Stimulated activated CD4-positive, alpha-beta T cell treated with anti-CD3 and anti-CD28 coated beads, TNF-alpha, amount 100 ng/mL, for 4 hours (primary cell): ENCODE measurements around the gene MBOAT1.
A peak's percentile ranks its signal among the peaks of the same experiment; 100 is the strongest.

Source experiments
- DNase-seq, 3 experiments: peaks; one replicate each; pipeline ENCODE4 v3.0.0-alpha.2; 2020; ENCODE audit warnings: low read depth in 3 of 3

MBOAT1 gene

DNA sequence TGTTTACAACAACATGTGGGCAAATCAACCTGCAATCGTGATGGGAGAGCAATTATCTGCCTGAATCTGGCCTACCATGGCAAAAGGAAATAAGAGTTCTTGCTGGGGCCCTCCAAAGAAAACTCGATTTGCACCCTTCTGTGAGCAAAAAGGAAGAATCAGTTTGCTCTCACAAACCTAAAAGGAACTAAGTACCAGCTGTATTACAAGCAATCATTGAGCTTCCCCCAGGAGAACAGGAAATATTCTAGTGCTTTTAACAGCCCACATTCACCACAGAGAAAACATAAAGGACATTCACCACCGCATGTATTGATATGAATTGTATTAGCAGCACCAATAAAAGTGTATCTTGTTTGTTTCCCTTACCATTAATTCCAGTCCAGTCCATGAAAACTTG, 75.0 kb downstream of the MBOAT1 start:
- no peak for DNase-seq

DNA sequence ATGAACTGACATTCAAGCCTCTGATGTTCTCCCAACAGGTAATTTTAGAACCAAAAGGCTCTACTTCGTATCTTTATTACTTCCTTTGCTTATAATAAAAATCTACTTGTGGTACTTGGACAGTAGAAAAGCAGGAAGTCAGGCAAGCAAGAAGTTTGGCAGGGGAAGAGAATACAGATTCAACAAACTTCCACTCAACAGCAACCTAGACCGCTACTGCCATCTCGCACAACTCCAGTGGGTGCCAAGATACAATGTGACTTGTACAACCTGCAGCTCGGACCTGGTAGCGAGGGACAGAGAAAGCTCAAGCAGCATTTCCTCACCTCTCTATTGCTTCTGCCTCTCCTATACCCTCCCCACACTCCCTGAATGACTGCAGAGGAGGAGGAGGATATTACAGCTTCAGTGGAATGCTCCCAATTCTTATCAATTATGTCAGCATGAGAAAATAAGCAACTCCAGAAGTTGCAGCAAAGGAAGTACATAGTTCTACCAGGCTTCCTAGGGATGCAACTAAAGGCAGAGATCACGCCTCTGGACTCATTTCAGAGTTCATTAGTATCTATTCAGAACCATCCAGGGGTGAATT, 76.5 kb downstream of the MBOAT1 start:
- DNase-seq, result no peak

DNA sequence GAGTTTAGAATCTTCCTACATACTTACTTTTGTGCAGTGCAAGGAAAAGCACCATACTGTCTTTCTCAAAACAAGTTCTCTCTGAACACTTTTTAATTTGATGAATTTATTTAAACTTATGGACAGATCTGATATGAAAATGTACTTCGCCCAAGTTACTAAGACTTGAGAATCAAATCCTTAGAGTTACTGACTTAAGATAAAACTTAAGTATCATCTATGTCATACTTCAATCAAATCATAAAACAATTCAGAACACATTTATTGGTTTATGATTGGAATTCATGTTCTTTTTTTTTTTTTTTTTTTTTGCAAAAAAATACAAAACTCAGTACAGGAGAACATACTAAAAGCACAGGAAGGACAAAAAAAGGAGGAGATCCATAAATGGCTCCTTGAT, 77.7 kb downstream of the MBOAT1 start:
- DNase-seq, result no peak

DNA sequence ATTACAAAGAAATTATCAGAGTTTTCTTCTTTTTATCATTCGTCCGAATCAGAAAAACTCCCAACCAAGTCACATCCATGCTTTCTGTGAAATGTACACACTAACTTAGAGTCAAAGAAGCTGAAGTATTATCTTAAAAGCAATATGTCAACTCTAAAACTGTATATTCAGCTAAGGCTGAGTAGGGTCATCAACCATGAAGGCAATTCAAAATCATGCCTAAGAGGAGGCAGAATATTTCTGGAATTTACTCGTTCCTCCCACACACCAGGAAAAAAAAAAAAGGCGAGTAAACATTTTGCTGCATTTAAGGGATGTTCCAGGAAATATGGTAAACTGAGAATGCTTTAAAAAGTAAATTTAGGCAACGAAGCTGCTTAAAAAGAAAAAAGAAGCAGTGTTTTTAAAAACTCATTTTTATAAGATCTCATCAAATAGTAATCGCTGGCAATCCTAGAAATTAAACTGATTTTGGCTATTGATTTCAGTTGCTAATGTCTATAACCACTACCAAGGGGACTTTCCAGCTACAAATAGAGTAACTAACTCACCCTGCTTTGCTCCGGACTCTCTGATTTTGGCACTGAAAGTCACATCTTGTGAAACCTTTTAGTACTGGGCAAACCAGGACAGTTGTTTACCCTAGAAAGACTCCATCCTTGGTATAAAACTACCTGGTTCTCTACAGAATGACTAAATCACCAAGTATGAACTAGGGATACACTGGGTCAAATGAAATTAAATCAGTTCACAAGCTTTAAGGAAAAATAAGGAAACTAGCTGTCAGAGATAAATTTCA, 82.8 kb downstream of the MBOAT1 start:
- no peak for DNase-seq

DNA sequence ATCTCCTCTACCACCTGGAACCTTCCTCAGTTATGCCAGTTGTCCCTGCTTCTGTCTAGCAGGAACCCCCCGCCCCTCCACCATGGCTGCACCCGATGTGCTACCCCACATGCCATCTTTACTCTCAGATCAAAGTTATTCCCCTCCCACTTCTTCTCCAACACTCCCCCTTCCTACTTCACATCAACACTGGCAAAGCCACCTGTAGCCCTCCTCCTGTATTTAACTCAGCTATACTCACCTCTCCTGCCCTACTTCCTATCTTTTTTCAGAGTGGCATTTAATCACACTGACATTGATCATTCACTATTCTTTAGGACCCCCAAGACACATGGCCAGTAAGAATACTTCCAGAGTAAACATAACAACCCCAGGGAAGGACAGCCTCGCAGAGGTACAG, 84.3 kb downstream of the MBOAT1 start:
- DNase-seq, result no peak

DNA sequence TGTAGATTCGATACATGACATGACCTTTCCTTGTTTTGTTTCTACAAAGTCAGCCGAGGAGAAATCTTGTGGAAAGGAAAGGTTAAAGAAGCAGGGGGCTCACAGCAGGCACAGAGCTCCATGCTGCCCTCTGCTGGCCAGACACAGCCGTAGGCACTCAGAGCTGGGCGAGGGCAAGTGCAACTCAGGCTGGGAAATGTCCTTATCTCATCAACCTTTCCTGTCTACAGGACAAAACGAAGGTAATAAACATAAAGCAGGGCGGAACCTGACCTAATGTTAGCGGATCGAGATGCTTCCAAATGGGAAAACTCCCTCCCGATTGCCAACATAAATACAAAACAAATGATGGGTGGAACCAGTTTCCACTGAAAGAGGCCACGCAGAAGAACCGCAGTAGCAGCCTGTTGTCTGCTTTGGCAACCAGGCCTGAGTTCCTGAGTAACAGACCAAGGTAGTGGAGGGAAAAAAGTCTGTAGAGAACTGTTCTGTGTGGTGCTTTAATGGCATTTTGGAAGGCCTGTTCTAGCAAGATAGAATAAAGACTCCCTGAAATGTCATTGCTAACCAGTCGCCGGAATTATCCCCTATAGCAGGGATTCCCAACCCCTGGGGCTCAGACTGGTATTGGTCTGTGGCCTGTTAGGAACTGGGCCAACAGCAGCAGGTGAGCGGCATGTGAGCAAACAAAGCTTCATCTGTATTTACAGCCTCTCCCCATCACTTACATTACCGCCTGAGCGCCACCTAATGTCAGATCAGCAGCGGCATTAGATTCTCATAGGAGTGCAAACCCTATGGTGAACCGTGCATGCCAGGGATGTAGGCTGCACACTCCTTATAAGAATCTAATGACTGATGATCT, 85.2 kb downstream of the MBOAT1 start:
- peak; percentile 6 to 36 (median 22) for DNase-seq

DNA sequence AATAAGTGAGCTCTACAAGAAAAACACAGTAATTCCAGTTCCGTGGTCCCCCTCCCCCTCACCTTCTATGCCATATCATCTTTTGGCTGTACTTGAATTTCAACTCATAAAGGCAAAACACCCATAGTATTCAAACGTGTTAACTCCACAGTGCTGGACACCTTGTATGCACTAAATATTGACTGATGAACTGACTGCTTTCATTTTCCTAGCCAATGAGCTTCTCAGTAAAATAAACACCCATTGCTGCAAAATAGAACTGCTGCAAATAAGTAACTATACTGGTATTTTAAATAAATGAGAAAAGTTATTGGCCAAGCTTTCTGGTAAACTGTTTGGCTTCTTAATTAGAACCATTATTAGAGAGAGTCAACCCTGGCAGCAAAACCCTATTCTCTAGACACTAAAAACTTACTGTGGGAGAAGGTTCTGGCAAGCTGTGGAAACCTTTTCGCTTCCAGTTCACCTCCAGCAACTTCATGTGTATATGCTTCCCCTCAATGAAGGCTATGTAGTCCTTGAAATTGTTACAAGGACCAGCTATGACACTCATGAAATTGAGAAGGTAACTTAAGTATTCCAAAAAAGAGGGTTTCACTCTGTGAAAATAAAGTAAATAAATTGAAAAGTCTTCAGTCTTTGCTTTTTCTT, 86.0 kb downstream of the MBOAT1 start:
- no peak for DNase-seq

DNA sequence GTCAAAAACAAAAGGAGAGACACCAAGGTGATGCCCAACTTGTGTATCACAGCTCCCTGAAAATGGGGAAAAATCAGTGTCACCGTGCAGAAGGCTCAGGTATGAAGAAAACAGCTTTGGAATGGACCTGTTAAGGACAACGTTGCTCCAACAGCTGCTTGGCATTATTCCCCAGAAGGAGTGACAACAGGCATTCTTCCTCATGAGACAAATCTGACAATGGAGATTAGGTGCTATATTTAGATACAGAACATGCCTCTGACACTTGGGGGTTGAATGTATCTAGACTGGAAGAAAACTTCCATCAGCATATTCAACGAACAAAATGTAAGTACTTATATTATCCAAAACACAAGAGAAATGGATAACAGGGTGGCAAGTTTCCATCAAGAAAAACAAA, 87.7 kb downstream of the MBOAT1 start:
- DNase-seq, result no peak

DNA sequence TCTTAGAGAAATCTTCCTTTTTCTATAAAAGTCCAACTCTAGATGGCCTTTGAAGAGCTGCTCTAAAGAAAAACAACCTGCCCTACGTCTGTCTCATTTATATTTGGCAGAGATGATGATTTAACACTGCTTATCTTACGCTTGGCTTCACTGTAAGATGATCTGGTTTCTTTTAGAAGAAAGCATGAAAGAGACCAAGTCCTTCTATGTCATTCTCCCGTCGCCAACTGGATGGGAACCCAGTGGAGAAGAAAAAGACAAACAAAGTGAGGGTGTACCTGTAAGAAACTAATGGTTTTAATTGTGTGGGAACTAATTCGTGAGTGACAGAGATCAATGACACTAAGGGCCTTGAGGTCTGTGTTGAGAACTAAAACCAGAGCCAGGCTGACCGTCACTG, 92.8 kb downstream of the MBOAT1 start:
- no peak for DNase-seq

DNA sequence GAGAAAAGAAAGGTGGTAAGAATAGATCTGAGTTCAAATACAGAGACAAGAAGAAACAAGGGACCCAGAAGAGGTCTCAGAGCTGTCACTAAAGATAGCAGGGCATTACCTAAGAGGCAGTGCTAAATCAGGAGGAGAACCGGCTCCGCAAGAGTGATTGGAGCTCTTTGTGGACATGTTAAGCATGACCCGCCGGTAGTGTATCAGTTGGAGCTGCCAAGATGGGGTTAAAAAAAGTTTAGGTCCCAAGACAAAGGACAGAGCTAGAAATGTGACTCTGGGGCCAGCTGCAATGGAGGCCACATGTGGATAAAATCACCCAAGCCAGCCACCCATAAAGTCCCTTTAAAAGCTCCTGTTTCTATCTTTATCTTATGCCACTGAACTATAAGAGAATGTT, 93.4 kb downstream of the MBOAT1 start:
- no peak for DNase-seq

DNA sequence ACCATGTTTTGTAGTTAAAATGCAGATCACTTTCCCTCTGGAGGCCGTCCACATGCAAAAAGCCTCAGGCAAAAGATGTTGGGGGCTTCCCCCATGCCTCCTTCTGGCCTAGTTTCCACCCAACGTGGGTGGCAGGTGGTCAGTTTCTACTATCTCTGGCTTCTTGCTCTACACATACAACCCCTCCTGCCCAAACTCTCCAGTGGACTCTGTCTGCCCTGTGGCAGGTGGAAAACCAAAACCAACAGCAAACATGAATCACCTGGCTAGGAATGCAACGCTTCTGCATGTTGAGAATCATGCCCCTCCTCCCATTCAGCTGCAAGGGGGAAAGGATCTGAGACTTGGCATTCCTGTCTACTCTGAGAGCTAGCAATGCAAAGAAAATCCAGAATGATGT, 94.8 kb downstream of the MBOAT1 start:
- DNase-seq, result no peak

DNA sequence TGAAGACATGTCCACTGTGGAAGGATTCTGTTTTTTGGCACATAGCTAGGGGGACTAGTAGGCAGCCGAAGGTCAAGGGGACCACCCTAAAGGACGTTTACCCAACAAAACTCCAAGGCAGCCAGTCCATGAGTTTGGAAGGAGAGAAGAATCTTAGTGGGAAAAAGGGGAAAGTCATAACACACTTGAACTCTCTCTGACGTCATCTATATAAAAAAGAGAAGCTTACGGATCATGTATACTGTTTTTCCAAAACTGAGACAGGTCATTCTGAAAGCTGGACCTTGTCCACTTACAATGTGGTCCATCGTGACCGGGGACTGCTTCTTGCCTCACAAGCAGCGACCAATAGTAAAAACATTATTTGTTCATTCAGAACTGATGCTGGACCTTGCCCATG, 95.5 kb downstream of the MBOAT1 start:
- no peak for DNase-seq

DNA sequence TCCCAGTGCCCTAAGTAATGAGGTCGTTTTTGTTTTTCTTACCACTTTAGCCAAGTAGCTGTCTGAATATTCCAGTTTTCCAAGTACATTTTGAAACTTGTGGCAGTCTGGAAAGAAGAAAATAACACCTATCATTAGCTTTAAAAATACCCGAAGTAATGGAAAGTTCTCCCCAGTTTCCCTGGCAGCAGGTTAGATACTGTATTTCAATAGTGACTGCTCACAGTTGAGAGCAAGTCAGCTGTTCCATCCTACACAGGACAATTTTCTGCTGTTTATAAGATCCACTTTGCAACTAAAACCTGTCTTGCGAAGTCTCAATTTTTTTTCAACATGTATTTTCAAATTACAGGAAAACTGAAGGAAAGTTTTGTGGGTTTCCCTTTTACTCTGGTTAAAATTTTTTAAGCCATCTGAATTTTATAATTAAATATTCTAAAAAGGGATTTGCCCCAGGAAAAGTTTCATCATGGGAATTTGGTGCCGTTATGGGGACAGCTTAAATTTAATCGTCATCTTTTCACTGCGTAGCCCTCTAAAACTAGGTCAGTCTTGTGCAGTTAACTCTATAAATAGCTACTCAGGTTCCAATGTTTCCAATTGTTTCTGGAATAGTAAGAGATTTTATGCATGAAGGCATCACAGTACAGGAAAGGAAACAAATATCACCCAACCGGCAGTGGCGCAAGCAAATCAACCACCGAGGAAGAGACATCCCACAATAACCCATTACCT, 96.9 kb downstream of the MBOAT1 start:
- DNase-seq, result no peak

DNA sequence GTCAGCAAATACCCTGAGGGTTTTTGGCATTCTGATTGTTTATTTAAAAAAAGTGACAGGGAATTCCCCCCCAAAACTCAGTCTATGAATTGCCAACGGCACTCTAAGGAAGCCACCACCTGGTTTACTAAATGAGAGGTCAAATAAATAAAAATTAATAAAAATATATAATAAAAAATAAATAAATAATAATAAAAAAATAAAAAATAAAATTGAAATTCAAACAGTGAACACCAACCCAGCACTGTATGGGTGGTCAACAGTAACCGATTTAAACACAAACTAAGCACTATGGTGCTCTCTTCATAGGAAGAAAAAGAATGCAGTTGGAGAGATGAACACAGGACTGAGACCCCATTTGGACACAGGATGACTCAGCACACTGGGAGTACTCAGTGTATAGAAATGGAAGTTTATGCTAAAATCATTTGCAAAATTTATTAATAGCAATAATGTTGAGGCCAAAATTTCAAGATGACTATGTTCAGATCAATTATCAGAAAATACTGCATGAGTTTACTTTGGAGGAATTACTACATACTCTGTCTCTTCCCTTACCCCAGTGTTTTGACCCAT, 98.5 kb downstream of the MBOAT1 start:
- no peak for DNase-seq

DNA sequence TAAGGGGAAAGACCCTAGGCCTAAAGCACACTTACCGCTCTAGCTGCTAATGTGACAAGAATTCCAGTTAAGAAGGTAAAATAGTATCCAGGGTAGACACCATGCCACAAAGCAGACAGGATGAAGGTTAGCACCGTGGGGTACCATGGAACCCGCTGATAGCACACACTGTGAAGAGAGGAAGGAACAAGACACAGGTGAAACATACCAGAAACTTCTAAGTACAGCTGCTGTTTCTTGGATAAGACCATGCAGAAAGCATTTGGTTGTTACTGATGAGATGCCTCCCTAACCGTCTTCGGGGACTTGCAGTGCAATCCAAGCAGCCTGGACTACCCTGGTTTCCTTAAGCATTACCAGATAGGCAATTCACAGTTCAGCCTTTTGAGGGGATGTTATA, 99.4 kb downstream of the MBOAT1 start:
- DNase-seq, result no peak

DNA sequence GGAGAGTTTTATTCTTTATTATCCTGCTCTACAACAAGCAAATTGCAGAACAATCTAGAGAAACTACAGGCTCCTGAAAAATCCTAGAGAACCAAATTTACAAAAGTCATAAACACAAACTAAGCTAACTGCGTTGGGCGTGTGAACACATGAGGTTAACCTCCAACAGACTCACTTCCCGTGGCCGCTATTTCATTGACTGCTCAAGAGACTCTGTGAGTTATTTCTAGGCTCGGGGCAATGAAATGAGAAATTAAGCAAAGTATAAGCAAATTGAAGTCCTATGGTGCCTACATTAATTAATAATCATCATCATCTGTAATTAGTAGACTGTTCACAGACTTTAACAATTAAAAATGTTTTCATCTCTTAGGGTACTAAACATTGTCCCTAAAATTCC, 100.0 kb downstream of the MBOAT1 start:
- no peak for DNase-seq

DNA sequence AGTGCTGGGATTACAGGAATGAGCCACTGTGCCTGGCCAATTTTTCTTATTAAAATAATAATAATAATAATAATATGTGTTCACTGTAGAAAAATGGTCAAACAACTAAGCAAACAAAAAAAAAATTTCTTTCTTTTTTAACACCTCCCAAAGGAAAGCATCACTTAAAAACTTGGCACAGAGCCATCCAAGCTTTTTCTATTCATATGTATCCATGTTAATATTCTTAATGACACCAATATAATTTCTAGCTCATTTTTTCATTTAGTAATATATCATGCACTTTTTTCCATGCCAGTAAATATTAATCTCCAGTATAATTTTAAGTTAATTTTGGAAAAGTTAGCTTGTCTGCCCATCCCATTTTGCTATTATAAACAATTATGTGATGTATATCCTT, 101.8 kb downstream of the MBOAT1 start:
- DNase-seq, result no peak

DNA sequence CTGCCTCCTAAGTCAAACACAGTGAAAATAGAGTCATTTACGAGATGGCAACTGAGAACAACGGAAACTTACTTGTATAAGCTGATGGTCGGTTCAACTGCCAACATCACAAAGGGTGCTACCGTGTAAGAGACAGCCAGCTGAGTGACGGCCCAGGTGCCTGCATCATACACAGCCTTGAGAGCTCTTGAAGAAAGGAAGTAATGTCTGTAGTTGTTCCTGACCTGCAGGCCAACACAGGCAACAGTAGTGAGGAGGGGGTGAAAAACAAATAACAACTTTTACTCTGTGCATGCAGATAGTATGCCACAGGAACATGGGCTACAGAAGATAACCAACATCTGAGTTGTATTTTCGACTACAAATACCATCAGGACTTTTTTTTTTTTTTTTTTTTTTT, 102.7 kb downstream of the MBOAT1 start:
- DNase-seq, result no peak

DNA sequence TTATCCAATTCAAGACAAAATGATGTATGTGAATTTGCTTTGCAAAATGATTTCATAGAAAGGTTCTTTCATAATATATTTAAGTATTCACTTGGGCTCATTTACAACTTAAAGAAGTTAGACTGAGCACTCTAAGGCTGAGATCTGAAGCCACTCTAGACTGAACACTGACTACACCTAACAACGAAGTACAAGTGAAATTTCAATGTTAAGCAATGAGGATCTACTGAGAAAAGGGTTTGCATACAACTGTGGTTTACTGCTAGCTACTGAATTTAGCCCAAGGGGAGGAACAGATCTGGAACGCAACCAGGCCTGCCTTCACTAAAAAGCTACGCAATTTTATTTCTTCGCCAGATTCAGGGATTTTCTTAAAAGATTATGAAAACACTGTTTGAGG, 106.4 kb downstream of the MBOAT1 start:
- no peak for DNase-seq

DNA sequence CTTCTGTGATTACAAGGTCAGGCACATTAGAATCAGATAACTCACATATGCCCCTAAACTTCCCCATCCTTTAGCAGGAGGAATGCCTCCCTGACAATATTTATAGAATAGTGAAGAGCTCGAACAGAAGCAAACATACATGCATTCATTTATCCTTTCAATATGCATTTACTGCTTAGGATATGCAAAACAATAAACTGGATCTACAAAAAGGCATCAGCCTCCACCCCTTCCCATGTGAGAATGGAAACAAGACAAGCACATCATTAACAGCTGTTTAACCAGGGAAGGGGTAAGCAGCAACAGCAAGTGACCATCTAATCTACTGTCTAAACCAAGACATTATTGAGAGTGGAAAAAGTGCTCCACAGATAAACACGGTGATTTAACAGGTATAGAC, 107.6 kb downstream of the MBOAT1 start:
- no peak for DNase-seq

DNA sequence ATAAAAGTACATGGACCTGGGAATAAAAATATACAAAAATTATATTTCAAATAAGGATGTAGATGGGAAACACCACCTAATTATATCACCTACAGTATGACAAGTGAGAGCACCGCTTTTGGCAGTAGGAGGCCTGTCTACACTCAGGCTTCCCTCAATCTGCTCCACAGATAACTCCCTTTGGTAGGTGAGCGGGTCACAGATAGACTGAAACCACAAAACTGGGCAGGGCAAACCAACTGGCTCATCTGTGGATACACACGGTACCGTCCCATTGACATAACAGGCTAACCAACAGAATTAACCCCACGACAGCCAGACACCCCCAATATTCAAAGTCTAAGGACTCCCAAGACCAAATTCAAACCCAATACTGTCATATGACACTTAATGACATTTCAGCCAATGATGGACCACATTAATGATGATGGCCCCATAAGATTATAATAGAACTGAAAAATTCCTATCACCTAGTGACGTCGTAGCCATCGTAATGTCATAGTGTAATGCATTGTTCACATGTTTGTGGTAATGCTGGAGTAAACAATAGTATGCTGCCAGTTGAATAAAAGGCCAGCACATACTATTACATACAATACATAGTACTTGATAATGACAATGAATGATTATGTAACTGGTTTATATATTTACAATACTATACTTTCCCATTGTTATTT, 109.7 kb downstream of the MBOAT1 start:
- DNase-seq, result no peak
